ENCODE results near the gene SACM1L. TPM values are rescaled to one million over a fixed set of nuclear protein-coding genes. Genes with fewer than 3 reads are reported as not detected.

Gene SACM1L
- total RNA-seq, 4 donors from 2014 or later = 23.8 to 34.6 (median 32.1) TPM

DNA sequence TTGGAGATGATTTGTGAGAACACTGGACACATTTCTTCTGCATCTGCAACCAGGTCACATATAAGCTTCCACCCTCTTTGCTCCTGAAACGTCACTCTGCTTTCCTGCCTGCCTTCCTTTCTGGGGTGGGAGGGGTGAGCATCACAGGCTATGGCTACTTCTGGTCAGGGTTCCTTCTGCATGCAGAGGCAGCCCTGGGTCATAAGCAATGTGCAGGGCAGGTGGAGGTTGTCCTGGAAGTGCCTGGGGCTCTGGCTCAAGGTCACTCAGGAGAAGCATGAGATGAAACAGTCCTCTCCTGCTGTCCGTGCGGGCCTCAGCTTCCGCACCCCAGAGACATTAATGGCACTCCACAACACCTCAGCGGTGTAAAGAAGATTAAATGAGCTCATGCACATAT is 92.1 kb downstream of the SACM1L start:
- TF ChIP-seq POLR2A (IDR thresholded peaks at IDR 0.05) = no peak
- TF ChIP-seq, protein P1, sequence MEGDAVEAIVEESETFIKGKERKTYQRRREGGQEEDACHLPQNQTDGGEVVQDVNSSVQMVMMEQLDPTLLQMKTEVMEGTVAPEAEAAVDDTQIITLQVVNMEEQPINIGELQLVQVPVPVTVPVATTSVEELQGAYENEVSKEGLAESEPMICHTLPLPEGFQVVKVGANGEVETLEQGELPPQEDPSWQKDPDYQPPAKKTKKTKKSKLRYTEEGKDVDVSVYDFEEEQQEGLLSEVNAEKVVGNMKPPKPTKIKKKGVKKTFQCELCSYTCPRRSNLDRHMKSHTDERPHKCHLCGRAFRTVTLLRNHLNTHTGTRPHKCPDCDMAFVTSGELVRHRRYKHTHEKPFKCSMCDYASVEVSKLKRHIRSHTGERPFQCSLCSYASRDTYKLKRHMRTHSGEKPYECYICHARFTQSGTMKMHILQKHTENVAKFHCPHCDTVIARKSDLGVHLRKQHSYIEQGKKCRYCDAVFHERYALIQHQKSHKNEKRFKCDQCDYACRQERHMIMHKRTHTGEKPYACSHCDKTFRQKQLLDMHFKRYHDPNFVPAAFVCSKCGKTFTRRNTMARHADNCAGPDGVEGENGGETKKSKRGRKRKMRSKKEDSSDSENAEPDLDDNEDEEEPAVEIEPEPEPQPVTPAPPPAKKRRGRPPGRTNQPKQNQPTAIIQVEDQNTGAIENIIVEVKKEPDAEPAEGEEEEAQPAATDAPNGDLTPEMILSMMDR (IDR thresholded peaks at IDR 0.05) = no peak
- peak in 1 of 2 donors; percentile 57 for DNase-seq (ENCODE audit: low spot score in 2 of 2)
- intact Hi-C loops (cut with DNase I; ENCODE audit: low total_unique reads) = no loop called here
- 72 to 84% methylated on average over 5 of the region's 5 CpGs for WGBS, 2 donors
- no peak overlapping the region for H3K4me3 ChIP-seq (ENCODE audit: low read depth, poor library complexity, severe bottlenecking)

DNA sequence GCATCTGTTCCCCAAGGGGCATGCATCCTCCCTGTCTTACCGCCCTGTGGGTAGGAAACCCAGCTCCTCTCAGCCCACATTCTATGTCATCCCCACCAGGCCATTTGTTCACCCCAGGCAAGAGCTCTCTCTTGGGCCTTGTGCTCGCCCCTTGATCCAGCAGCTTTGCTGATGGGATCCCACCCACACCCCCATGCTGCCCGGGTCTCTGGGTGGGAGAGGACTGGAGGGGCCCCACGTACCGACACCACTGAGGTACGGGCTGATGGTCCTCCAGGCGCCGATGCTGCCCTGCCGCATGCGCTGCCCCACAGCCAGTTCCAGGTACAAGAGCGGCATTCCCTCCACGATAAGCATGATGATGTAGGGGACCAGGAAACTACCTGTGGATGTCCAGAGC is 92.6 kb downstream of the SACM1L start:
- WGBS, 2 donors = 84 to 91% methylated on average over 12 of the region's 12 CpGs
- DNase-seq (ENCODE audit: low spot score in 2 of 2) = peak in 1 of 2 donors; percentile 64
- H3K4me3 ChIP-seq (ENCODE audit: low read depth, poor library complexity, severe bottlenecking) = no peak overlapping the region
- no peak for TF ChIP-seq POLR2A (IDR thresholded peaks at IDR 0.05)
- intact Hi-C loops (cut with DNase I; ENCODE audit: low total_unique reads) = no loop called here

DNA sequence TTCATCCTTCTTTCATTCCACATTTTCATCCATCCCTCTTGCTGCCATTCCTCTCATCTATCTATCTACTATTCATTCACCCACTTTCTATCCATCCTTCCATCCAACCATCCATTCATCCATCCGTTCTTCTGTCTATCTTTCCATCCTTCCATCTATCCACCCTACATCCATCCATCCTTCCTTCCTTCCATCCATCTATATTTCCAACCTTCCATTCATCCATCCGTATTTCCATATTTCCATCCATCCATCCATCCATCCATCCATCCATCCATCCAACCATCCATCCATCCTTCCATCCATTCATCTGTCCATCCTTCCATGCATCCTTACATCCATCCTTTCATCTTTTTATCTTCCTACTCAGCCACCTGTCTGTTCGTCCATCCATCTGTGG is 93.2 kb downstream of the SACM1L start:
- DNase-seq (ENCODE audit: low spot score in 2 of 2) = no peak
- TF ChIP-seq, protein P1 (IDR thresholded peaks at IDR 0.05) = no peak
- no peak for TF ChIP-seq POLR2A (IDR thresholded peaks at IDR 0.05)
- intact Hi-C loops (cut with DNase I; ENCODE audit: low total_unique reads) = no loop called here
- no peak overlapping the region for H3K4me3 ChIP-seq (ENCODE audit: low read depth, poor library complexity, severe bottlenecking)
- WGBS, 2 donors = 86 to 90% methylated on average over 3 of the region's 3 CpGs

DNA sequence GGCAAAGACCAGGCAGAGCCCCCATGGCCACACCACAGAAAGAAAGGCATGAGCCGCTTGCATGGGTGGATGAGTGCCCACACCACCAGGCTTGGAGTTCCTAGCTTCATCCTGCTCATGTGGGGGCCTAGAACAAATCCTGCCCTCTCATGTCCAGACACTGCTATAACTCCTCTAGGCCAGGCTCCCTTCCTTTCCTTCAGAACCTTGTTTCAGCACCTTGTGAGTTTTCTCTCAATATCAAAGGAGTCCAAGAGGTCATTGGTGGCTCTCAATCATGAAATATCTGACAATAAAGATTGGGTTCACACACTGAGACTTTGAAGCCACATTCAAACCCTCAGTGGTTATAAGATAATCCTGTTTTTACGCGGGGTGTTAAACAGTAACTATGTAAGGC is 94.5 kb downstream of the SACM1L start:
- TF ChIP-seq, protein P1 (IDR thresholded peaks at IDR 0.05) = no peak
- TF ChIP-seq POLR2A (IDR thresholded peaks at IDR 0.05) = no peak
- DNase-seq (ENCODE audit: low spot score in 2 of 2) = peak in 1 of 2 donors; percentile 37
- intact Hi-C loops (cut with DNase I; ENCODE audit: low total_unique reads) = no loop called here

DNA sequence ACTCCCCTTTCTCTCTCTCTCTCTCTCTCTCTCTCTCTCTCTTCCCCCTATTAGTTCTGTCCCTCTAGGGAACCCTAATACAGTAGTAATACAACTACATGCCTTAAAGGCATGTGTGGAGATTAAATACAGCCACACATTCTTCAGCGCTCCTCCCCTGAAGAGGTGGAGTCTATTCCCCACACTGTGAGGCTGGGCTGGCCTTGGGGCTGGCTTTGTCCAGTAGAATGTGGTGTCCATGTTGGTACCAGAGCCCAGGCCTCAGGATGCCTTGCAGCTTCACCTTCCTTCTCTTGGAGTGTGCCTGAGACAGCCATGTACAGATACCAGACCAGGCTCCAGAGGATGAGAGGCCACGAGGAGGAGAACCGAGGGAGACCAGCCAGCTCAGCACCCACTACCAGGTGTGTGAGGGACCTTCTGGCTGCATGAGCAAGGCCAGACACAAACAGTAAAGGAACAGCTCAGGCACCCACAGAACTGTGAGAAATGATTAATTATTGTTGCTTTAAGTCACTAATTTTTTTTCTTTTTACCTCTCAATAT is 96.5 kb downstream of the SACM1L start:
- DNase-seq (ENCODE audit: low spot score in 2 of 2) = peak in 1 of 2 donors; percentile 67
- H3K4me3 ChIP-seq (ENCODE audit: low read depth, poor library complexity, severe bottlenecking) = no peak overlapping the region
- 79 to 86% methylated on average over 3 of the region's 3 CpGs for WGBS, 2 donors
- intact Hi-C loops (cut with DNase I; ENCODE audit: low total_unique reads) = no loop called here
- TF ChIP-seq, protein P1 (IDR thresholded peaks at IDR 0.05) = no peak
- TF ChIP-seq POLR2A (IDR thresholded peaks at IDR 0.05) = no peak

More for the DNA sequence above, 94.5 kb downstream of the SACM1L start:
- H3K4me3 ChIP-seq (ENCODE audit: low read depth, poor library complexity, severe bottlenecking) = no peak overlapping the region
- 91 to 98% methylated on average over 3 of the region's 3 CpGs for WGBS, 2 donors

DNA sequence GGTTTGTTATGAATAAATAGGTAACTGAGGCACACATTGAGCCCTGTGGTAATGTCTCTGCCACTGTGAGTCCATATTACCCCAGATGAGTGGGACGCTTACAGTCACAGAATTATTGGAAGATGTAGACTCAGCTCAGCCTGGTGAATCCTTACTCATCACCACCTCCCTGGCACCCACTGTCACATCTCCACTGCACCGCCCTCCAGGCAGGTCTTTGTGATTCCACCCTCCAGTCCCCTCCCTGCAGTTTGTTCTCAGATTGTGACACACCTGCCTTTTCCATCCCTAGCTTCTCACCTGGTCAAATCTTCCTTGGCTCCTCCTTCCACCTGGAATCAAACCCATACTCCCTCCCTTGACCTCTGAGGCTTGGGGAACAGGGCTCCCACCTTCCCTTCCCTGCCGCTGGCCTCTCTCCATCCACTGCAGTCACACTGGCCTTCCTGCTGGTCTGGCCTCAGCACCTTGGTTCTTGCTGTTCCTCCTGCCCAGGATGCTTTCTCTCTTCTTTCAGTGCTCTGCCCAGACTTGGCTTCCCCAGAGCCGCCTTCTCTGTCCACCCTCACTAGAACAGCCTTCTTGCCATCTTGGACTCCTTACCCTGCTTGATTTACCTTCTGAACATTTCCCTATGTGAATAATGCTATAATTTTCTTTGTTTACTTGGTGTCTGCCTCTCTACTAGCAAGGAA is 97.8 kb downstream of the SACM1L start:
- TF ChIP-seq, protein P1 (IDR thresholded peaks at IDR 0.05) = no peak
- no peak for TF ChIP-seq POLR2A (IDR thresholded peaks at IDR 0.05)
- DNase-seq (ENCODE audit: low spot score in 2 of 2) = peak in 1 of 2 donors; percentile 58

More for the DNA sequence above, 97.8 kb downstream of the SACM1L start:
- intact Hi-C loops (cut with DNase I; ENCODE audit: low total_unique reads) = no loop called here
- 79 to 81% methylated on average over 4 of the region's 4 CpGs for WGBS, 2 donors
- H3K4me3 ChIP-seq (ENCODE audit: low read depth, poor library complexity, severe bottlenecking) = no peak overlapping the region
